Measurements from ENCODE around the gene MIPOL1.

- TF ChIP-seq EZH2phosphoT487 (IDR thresholded peaks at IDR 0.05; ENCODE audit: insufficient read depth, low read depth) (no peak), EZH2 (IDR thresholded peaks at IDR 0.05; ENCODE audit: insufficient read depth, poor library complexity, severe bottlenecking) (no peak)
Observed at GRCh38 chr14:37544407-37544806, 346.7 kb downstream of the MIPOL1 start.
